Calu3 (cell line): ENCODE data around the gene BIRC7. TPM values are rescaled to one million over a fixed set of nuclear protein-coding genes. Genes with fewer than 3 reads are reported as not detected.

Experiments used
- BruUV-seq: library from RNA; stranded (reverse); fragments of 400-500 nt; replicated peaks from 2 replicates; lab custom pipeline; 2021; lab: Mats Ljungman, UMichigan
- CTCF ChIA-PET: fragments of 300-600 bp; sonication (Branson Sonifier 250); formaldehyde crosslinking; loops from one replicate; lab custom pipeline; 2022; ENCODE audit warnings: antibody characterized with exemption; lab: Charles Lee
- DNase-seq: peaks from one replicate; pipeline ENCODE4 v3.0.0; 2022
- H3K27ac Mint-ChIP-seq: one replicate; pipeline ENCODE4 v1.8.0; 2022; ENCODE audit warnings: mixed read lengths; ENCODE audit not compliant: unreplicated experiment
- H3K27me3 Mint-ChIP-seq: one replicate; pipeline ENCODE4 v1.8.0; 2022; ENCODE audit warnings: mixed read lengths; ENCODE audit not compliant: unreplicated experiment
- H3K36me3 Mint-ChIP-seq: one replicate; pipeline ENCODE4 v1.8.0; 2022; ENCODE audit warnings: mild to moderate bottlenecking, moderate library complexity, mixed read lengths; ENCODE audit not compliant: insufficient read depth, unreplicated experiment
- H3K4me1 Mint-ChIP-seq: one replicate; pipeline ENCODE4 v1.8.0; 2022; ENCODE audit warnings: mild to moderate bottlenecking, low read depth, mixed read lengths; ENCODE audit not compliant: unreplicated experiment
- H3K4me3 Mint-ChIP-seq: one replicate; pipeline ENCODE4 v1.8.0; 2022; ENCODE audit warnings: mild to moderate bottlenecking, low read depth, moderate library complexity, mixed read lengths; ENCODE audit not compliant: unreplicated experiment
- H3K9me3 Mint-ChIP-seq: one replicate; pipeline ENCODE4 v1.8.0; 2022; ENCODE audit warnings: low read depth, mixed read lengths; ENCODE audit not compliant: unreplicated experiment
- intact Hi-C: fragments of 100-400 bp; cut with micrococcal nuclease; formaldehyde crosslinking; loops from one replicate; pipeline ENCODE4 v1.10.0; 2022; ENCODE audit not compliant: unreplicated experiment
- total RNA-seq: library from RNA; stranded (reverse); gene quantifications from 2 replicates; pipeline ENCODE4 v1.2.3, GENCODE V29; 2022
- TF ChIP-seq, protein P1 (sequence below): fragments of 200-600 bp; IDR thresholded peaks from one replicate; pipeline ENCODE4 v1.8.0; 2022; ENCODE audit warnings: antibody characterized with exemption; ENCODE audit not compliant: unreplicated experiment

BIRC7 gene
- total RNA-seq, 1 experiment from 2014 or later = 0.26 TPM

GRCh38 chr20:63216849-63217471 is 18.7 kb upstream of the BIRC7 start:
- intact Hi-C loops = no loop called here
- Mint-ChIP-seq H3K4me3 (peak overlapping the region; percentile 93), H3K4me1 (peaks cover 42% of the 10 kb centered on the region), H3K27me3 (peaks cover 26% of the 10 kb centered on the region), H3K27ac (peak overlapping the region; percentile 47), H3K36me3 (peaks cover 55% of the 10 kb centered on the region), H3K9me3 (no peaks in the 10 kb centered on the region)
- TF ChIP-seq, protein P1, sequence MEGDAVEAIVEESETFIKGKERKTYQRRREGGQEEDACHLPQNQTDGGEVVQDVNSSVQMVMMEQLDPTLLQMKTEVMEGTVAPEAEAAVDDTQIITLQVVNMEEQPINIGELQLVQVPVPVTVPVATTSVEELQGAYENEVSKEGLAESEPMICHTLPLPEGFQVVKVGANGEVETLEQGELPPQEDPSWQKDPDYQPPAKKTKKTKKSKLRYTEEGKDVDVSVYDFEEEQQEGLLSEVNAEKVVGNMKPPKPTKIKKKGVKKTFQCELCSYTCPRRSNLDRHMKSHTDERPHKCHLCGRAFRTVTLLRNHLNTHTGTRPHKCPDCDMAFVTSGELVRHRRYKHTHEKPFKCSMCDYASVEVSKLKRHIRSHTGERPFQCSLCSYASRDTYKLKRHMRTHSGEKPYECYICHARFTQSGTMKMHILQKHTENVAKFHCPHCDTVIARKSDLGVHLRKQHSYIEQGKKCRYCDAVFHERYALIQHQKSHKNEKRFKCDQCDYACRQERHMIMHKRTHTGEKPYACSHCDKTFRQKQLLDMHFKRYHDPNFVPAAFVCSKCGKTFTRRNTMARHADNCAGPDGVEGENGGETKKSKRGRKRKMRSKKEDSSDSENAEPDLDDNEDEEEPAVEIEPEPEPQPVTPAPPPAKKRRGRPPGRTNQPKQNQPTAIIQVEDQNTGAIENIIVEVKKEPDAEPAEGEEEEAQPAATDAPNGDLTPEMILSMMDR = peak; percentile 45
- no TSS peak for BruUV-seq
- CTCF ChIA-PET = interaction anchor here (0.7 kb wide), 1 partner anchor 32 kb away, joined by 4 read pairs; no protein-coding TSS in a partner anchor
- DNase-seq = peak; percentile 28

GRCh38 chr20:63217706-63218105 is 18.0 kb upstream of the BIRC7 start:
- CTCF ChIA-PET = interaction anchor here (0.6 kb wide), 1 partner anchor 245 kb away, joined by 3 read pairs; no protein-coding TSS in a partner anchor
- BruUV-seq = no TSS peak
- H3K4me1 Mint-ChIP-seq = peaks cover 42% of the 10 kb centered on the region
- no peak overlapping the region for H3K27ac Mint-ChIP-seq
- H3K9me3 Mint-ChIP-seq = no peaks in the 10 kb centered on the region
- peaks cover 34% of the 10 kb centered on the region for H3K27me3 Mint-ChIP-seq
- TF ChIP-seq, protein P1 = no peak
- no peak overlapping the region for H3K4me3 Mint-ChIP-seq
- H3K36me3 Mint-ChIP-seq = peaks cover 47% of the 10 kb centered on the region
- intact Hi-C loops = no loop called here
- DNase-seq = no peak

- Mint-ChIP-seq H3K36me3 (peaks cover 35% of the 10 kb centered on the region), H3K4me3 (no peak overlapping the region), H3K4me1 (peaks cover 31% of the 10 kb centered on the region), H3K27me3 (peaks cover 36% of the 10 kb centered on the region), H3K27ac (no peak overlapping the region), H3K9me3 (no peaks in the 10 kb centered on the region)
- no TSS peak for BruUV-seq
- DNase-seq = no peak
- intact Hi-C loops = no loop called here
- CTCF ChIA-PET = interaction anchor here (2.4 kb wide), 1 partner anchor 14 kb away, joined by 6 read pairs; no protein-coding TSS in a partner anchor
- TF ChIP-seq, protein P1 = no peak
Observed at GRCh38 chr20:63218701-63219446, 16.8 kb upstream of the BIRC7 start.

DNA sequence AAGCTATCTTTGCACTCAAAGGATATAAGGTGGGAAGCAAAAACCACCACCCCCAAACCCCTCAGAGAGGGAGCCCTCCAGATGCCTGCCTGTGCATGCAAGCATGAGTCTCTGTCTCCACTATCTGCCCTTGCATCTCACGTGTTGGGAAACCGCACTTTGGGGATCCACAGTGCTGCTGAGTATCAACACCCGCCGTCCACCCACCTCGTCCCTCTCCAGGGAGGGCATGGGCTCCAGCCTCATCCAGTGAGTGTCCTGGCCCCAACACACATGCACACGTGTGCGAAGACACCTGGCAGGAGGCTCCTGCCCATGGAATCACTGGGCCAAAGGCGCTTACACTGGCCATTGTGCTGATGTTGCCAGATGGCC is 16.3 kb upstream of the BIRC7 start:
- BruUV-seq = no TSS peak
- Mint-ChIP-seq H3K9me3 (no peaks in the 10 kb centered on the region), H3K36me3 (peaks cover 30% of the 10 kb centered on the region), H3K27me3 (peaks cover 36% of the 10 kb centered on the region), H3K4me1 (peaks cover 31% of the 10 kb centered on the region), H3K4me3 (no peak overlapping the region), H3K27ac (no peak overlapping the region)
- CTCF ChIA-PET = interaction anchor here (2.4 kb wide), 1 partner anchor 13 kb away, joined by 6 read pairs; no protein-coding TSS in a partner anchor
- no peak for DNase-seq
- intact Hi-C loops = no loop called here
- TF ChIP-seq, protein P1 = no peak
